ENCODE data around the gene CNDP1. TPM values are rescaled to one million over a fixed set of nuclear protein-coding genes. Genes with fewer than 3 reads are reported as not detected.

The CNDP1 gene
- total RNA-seq, 2 experiments from 2014 or later, result 0.25 to 0.39 TPM

- Histone ChIP-seq H3K27me3 (ENCODE audit: control insufficient read depth in 1 of 2, insufficient read depth in 2 of 2, low read length in 2 of 2) (no peaks in the 10 kb centered on the region), H3K36me3 (ENCODE audit: insufficient read depth, low read length) (no peaks in the 10 kb centered on the region), H3K27ac (ENCODE audit: low read depth in 1 of 2, low read length in 2 of 2) (no peak overlapping the region), H3K4me3 (ENCODE audit: low read length) (no peak overlapping the region), H3K9me3 (ENCODE audit: control insufficient read depth in 1 of 2, insufficient read depth in 1 of 2, low read length in 2 of 2) (no peaks in the 10 kb centered on the region), H3K4me1 (ENCODE audit: insufficient read depth, low read length) (no peaks in the 10 kb centered on the region)
- POLR2A ChIA-PET, result interaction anchor here (1.3 kb wide), 1 partner anchor 20 kb away, joined by 3 read pairs; no protein-coding TSS in a partner anchor
- DNase-seq (no peak), ATAC-seq (ENCODE audit: poor library complexity) (no peak)
- Mint-ChIP-seq H3K27me3 (peaks cover 42% of the 10 kb centered on the region), H3K36me3 (ENCODE audit: low read depth) (no peaks in the 10 kb centered on the region), H3K4me1 (ENCODE audit: low read depth) (no peaks in the 10 kb centered on the region), H3K9me3 (no peaks in the 10 kb centered on the region), H3K27ac (no peak overlapping the region), H3K4me3 (no peak overlapping the region)
- no peak for TF ChIP-seq CTCF (IDR thresholded peaks at IDR 0.05)
- intact Hi-C loops (cut with DNase I, micrococcal nuclease), result no loop called here
- CTCF ChIA-PET, result no interaction called here
These were observed 42.7 kb downstream of the CNDP1 start for GRCh38 chr18:74577019-74577418.

GRCh38 chr18:74579496-74580065 is 45.3 kb downstream of the CNDP1 start:
- Mint-ChIP-seq H3K36me3 (ENCODE audit: low read depth) (no peaks in the 10 kb centered on the region), H3K9me3 (no peaks in the 10 kb centered on the region), H3K4me1 (ENCODE audit: low read depth) (no peaks in the 10 kb centered on the region), H3K4me3 (no peak overlapping the region), H3K27ac (no peak overlapping the region), H3K27me3 (peaks cover 55% of the 10 kb centered on the region)
- no peak for TF ChIP-seq CTCF (IDR thresholded peaks at IDR 0.05)
- H3K27me3 ChIP-seq (ENCODE audit: control insufficient read depth in 1 of 2, insufficient read depth in 2 of 2, low read length in 2 of 2), result peaks cover 0 to 3% of the 10 kb centered on the region in 2 experiments
- H3K4me3 ChIP-seq (ENCODE audit: low read length), result no peak overlapping the region
- no peak for DNase-seq
- ChIA-PET POLR2A (no interaction called here), CTCF (no interaction called here)
- H3K27ac ChIP-seq (ENCODE audit: low read depth in 1 of 2, low read length in 2 of 2), result no peak overlapping the region
- ATAC-seq (ENCODE audit: poor library complexity), result no peak
- H3K36me3 ChIP-seq (ENCODE audit: insufficient read depth, low read length), result no peaks in the 10 kb centered on the region
- no peaks in the 10 kb centered on the region for H3K9me3 ChIP-seq (ENCODE audit: control insufficient read depth in 1 of 2, insufficient read depth in 1 of 2, low read length in 2 of 2)
- H3K4me1 ChIP-seq (ENCODE audit: insufficient read depth, low read length), result no peaks in the 10 kb centered on the region
- intact Hi-C loops (cut with DNase I, micrococcal nuclease), result no loop called here

- Histone ChIP-seq H3K27me3 (ENCODE audit: control insufficient read depth in 1 of 2, insufficient read depth in 2 of 2, low read length in 2 of 2) (peaks cover 0 to 3% of the 10 kb centered on the region in 2 experiments), H3K4me1 (ENCODE audit: insufficient read depth, low read length) (no peaks in the 10 kb centered on the region), H3K9me3 (ENCODE audit: control insufficient read depth in 1 of 2, insufficient read depth in 1 of 2, low read length in 2 of 2) (no peaks in the 10 kb centered on the region), H3K27ac (ENCODE audit: low read depth in 1 of 2, low read length in 2 of 2) (no peak overlapping the region), H3K36me3 (ENCODE audit: insufficient read depth, low read length) (no peaks in the 10 kb centered on the region), H3K4me3 (ENCODE audit: low read length) (no peak overlapping the region)
- CTCF ChIA-PET, result no interaction called here
- POLR2A ChIA-PET, result no interaction called here
- DNase-seq (no peak), ATAC-seq (ENCODE audit: poor library complexity) (no peak)
- Mint-ChIP-seq H3K36me3 (ENCODE audit: low read depth) (no peaks in the 10 kb centered on the region), H3K4me1 (ENCODE audit: low read depth) (no peaks in the 10 kb centered on the region), H3K27me3 (peaks cover 75% of the 10 kb centered on the region), H3K4me3 (no peak overlapping the region), H3K9me3 (no peaks in the 10 kb centered on the region), H3K27ac (no peak overlapping the region)
- TF ChIP-seq CTCF (IDR thresholded peaks at IDR 0.05), result no peak
- intact Hi-C loops (cut with DNase I, micrococcal nuclease), result no loop called here
These were observed 48.3 kb downstream of the CNDP1 start for GRCh38 chr18:74582642-74583041.
